GM15510 (cell line): Measurements from ENCODE around the gene PCSK2.

Experiments used
- POLR2A ChIP-seq: IDR thresholded peaks from 3 replicates; pipeline ENCODE4 v1.6.1; 2011; ENCODE audit warnings: borderline replicate concordance; ENCODE audit not compliant: insufficient read length; ENCODE audit errors: extremely low read depth

The PCSK2 gene

GRCh38 chr20:17228624-17229061 lies 1.8 kb downstream of the PCSK2 start:
- TF ChIP-seq POLR2A = no peak

GRCh38 chr20:17229256-17229655 lies 2.4 kb downstream of the PCSK2 start:
- TF ChIP-seq POLR2A = no peak

GRCh38 chr20:17233626-17234025 lies 6.8 kb downstream of the PCSK2 start:
- TF ChIP-seq POLR2A = no peak

- TF ChIP-seq POLR2A = no peak
These were observed 9.9 kb downstream of the PCSK2 start for GRCh38 chr20:17236766-17237165.

- TF ChIP-seq POLR2A = no peak
These were observed 21.4 kb downstream of the PCSK2 start for GRCh38 chr20:17248224-17248623.

- TF ChIP-seq POLR2A = no peak
These were observed 35.9 kb downstream of the PCSK2 start for GRCh38 chr20:17262786-17263185.

- TF ChIP-seq POLR2A = no peak
These were observed 46.9 kb downstream of the PCSK2 start for GRCh38 chr20:17273717-17274116.

- no peak for TF ChIP-seq POLR2A
These were observed 49.3 kb downstream of the PCSK2 start for GRCh38 chr20:17276101-17276500.

GRCh38 chr20:17281478-17281877 lies 54.6 kb downstream of the PCSK2 start:
- no peak for TF ChIP-seq POLR2A

GRCh38 chr20:17282501-17282900 lies 55.7 kb downstream of the PCSK2 start:
- TF ChIP-seq POLR2A = no peak

- no peak for TF ChIP-seq POLR2A
These were observed 60.7 kb downstream of the PCSK2 start for GRCh38 chr20:17287503-17287902.

GRCh38 chr20:17287998-17288397 lies 61.2 kb downstream of the PCSK2 start:
- no peak for TF ChIP-seq POLR2A

GRCh38 chr20:17295151-17295726 lies 68.4 kb downstream of the PCSK2 start:
- no peak for TF ChIP-seq POLR2A

GRCh38 chr20:17295991-17296390 lies 69.2 kb downstream of the PCSK2 start:
- TF ChIP-seq POLR2A = no peak

GRCh38 chr20:17298171-17298570 lies 71.3 kb downstream of the PCSK2 start:
- TF ChIP-seq POLR2A = no peak

GRCh38 chr20:17298751-17299150 lies 71.9 kb downstream of the PCSK2 start:
- no peak for TF ChIP-seq POLR2A

- TF ChIP-seq POLR2A = no peak
These were observed 73.3 kb downstream of the PCSK2 start for GRCh38 chr20:17300113-17300512.
